Head of caudate nucleus (tissue), 42 donors: ENCODE data around the gene ATR.
A peak's percentile ranks its signal among the peaks of the same experiment; 100 is the strongest.
"Not testable (repeated sequence)": the region's sequence is repeated elsewhere in the genome, so short reads cannot be mapped to it uniquely, and the experiment has no call there.

ENCODE experiments used
- DNase-seq, 42 donors: peaks; one replicate each; pipeline versions ENCODE4 v3.0.0 to v3.0.0-alpha.2; 2020 to 2021; ENCODE audit warnings: mixed read lengths in 7 of 42
- intact Hi-C: fragments of 100-400 bp; cut with DNase I; formaldehyde crosslinking; loops from one replicate; pipeline ENCODE4 v1.15.0; 2022

ATR gene

DNA sequence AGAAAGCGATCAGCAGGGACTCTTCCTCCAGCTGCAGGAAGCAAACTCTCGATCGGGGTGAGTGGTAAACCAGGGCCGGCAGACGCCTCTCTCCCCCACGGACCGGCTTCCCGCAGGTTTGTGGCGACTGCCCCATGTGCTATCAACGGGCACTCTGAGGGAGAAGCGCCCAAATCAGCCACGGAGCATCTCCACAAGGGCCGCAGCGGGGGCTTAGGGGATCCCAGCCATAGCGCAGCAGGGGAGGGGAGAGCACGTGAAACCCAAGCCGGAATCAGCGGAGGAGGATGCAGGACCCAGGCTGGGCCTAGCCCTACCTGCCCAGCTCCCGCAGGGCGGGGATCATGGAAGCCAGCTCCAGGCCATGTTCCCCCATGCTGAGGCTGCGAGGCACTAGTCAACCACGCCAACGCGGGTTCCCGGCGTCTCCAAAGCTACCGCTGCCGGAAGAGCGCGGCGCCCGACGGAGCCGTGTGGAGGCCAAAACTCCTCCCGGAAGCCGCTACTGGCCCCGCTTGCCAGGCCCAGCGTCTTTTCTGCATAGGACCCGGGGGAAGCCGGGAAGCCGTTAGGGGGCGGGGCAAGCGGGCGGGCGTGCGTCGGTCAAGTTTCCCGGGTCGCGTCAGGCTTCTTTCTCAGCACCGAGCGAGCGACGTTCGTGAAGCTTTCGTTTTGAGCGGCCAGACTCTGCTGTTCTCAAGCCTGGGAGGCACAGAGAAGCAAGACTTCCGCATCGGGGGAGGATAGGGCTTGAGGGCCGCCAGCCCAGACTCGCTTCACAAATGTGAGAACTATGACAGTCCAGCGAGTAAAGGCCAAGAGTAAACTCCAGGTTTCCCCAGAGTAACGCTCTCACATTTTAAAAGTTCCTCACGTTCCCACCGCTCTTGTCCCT, at the start of gene ATR:
Gene ATR, minus strand, starts transcription at position 405 of the 895 bp plus-strand sequence. Its CDS starts 29 bp downstream, at position 376.
- DNase-seq = peak; percentile 93 to 99 (median 97)
- intact Hi-C loops = loop anchor here (2.0 kb wide), 1 partner anchor 18 kb away; the partner anchor contains the start of gene PLS1

DNA sequence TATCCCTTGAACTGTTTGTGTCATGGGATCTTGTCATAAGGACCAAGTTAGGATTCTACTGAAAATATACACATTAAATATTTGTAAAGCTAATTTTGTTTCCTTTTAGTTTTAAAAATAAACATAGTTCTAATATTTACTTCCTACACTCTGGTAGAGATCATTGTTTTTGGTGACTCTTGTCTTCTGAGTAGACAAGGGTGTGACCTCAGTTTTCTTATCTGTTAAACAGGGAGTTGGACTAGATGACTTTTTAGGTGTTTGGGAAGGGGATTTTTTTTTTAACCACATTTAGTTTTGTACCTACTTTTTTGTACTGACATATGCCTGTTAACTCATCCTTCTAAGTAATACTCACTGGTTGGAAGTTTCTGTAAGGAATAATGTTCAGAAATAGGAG, 48.4 kb upstream of the ATR start:
- intact Hi-C loops = no loop called here
- no peak for DNase-seq

DNA sequence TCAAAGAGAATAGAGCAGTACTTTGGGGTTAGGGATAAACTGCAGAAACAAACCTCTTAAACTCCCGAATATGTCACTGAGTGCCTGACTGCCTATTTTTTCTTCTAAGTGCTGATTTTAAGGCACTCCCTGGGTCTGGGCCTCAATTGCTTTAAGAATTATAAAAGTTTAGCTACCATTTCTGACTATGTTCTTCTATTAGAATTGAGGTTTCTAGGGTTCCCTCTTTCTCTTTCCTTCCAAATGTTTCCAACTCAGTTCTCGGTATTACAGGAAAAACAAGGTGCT, 46.6 kb upstream of the ATR start:
- DNase-seq = no peak
- intact Hi-C loops = no loop called here

DNA sequence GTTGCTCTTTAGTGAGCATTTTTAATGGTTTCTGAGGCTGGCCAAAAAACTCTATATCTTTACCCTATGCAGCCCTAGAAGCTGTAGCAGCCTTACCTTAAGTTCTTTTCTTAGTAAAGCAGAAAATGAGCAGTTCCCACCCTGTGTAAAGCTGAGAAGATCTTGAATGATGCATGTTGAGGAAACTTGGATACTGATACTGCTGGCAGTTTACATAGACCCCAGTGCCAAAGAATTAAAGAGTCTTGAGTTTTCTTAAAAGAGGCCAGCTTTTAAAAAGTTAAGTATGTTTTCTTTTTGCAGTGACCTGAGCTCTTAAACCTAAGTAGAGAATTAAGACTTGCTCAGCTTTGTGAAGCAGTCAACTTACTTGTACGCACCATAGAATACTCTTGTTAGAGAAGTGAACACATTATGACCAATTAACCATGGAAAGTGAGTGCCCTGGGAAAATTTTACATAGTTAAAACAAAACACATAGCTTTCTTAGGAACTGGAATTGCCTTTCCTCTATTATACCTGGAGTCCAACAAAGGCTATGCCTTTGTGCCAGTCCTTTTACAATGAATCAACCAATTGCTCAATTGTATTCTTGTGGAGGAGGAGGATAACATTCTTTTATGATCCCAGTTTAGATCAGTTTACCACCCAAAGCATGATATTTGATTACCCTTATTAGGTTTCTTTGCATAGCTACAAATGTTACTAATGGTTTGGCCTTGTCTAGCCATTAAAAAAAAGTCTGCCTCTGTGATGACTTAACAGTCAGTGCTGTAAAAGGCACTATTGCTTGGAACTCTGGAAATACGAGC, 46.0 kb upstream of the ATR start:
- DNase-seq = no peak
- intact Hi-C loops = no loop called here

DNA sequence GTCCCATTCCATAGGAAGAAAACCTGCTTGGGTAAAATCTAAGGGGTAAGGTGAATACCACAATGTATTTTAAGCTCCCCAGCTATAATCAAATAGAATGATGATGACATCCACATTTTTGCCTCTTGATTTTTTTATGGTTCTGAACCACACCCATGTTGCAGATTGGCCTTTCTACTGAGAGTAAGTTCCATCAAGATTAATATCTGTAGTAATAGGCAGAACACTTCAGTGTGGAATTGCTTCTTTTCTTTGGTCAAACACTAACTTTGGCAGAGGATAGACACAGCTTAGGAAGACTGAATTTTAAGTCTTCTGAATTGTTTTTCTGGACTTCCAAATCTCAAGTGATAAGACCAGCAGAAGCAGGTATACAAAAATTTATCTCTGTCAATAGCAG, 44.7 kb upstream of the ATR start:
- DNase-seq = no peak
- intact Hi-C loops = no loop called here

DNA sequence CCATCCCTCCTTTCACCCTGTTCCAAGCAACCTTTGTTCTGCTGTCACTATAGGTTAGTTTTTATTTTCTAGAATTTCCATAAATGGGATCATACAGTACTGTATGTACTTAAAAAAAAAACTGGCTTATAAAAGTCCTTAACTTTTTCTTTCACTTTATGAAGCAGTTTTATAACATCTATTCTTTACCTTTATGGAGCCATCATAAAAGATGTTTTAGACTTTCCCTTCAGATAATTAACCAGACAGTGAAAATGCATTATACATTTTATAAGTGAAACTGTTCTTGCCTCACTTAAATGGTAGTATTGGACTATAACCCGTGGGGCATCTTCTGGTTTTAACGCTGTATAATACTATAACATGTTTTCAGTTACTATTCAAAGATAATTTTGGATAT, 43.9 kb upstream of the ATR start:
- intact Hi-C loops = no loop called here
- DNase-seq = no peak

DNA sequence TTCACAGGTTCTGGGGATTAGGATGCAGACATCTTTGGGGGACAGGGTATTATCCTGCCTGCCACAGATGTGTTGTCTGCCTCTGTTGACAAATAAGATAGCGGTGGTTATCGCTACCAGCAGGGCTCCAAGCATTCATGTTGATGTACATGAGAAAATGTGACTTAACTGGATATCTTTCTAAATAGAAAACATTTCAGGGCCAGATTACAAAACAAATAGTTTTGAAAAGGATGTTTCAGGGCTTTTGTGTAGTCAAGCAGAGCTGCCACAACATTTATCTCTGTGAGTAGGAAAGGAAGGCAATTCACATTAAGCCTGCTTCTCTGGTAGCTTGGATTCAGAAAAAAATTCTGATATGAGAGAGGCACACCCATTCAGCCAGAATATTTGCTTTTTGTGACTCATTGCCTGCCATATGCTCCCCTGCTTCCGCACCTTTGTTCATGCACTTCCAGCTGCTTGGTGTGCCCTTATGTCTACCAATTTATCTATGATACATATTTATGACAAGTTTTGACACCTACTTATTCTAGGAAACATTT, 40.5 kb upstream of the ATR start:
- intact Hi-C loops = no loop called here
- DNase-seq = peak in 4 of 42 donors; percentile 2 to 19 (median 6)

DNA sequence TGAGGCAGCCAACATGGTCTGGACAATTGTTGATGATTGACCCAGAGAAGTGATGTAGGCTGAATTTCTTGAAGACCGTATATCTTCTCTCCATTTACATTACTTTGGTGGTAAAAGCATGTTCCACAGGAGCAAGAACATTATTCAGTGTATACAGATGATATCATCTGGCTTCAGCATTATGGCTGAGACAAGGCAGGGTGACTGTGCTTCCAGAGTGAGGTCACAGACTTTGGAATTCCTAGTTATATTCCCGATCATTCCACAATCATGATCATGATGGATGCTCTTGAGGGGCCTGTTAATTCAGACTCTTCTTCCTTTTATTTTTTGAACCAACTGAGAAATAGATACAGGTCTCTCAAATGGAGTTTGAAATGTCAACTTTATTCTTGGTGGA, 36.6 kb upstream of the ATR start:
- intact Hi-C loops = no loop called here
- DNase-seq = no peak

DNA sequence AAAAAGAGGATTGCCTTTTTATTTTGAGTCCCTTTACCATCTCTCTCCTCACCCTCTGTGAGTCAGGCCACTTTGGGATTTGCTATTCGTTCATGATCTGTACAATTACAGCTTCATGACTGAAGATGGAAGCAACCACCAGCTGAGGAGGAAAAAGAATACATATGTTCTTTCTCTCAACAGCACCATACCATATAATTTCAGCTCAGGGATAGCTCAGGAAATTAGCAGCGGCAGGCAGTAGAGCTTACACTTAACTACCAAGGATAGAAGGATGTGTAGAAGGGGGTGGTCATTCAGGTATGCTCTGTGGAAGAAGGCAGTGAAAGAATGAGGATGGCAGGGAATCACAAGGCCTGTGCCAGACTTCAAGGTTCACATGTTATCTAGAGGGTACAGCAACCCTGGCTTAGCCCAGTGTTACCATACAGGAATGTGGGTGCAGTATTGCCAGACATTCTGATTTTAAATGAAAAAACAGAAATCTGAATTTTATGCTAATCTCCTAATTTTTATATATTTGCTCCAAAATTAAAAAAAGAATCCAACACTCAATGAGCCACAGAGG, 35.6 kb upstream of the ATR start:
- DNase-seq = no peak
- intact Hi-C loops = no loop called here

DNA sequence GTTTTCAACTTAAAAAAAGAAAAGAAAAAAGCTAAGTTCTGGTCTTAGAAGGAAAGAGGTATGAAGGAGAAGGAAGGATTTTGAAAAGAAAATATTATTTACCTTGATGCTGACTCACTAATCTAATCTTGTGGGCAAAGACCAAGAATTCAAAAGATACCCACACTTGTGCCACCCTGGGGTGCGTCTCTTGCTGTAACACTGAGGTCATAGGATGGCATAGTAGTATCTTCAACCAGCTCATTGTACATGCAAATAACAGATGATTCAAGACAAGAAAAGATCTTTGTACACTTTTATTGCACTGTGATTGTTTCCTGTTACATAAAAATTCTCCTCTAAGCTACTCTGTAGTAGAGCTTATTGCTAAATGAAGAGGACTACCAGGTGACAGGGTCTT, 35.0 kb upstream of the ATR start:
- DNase-seq = no peak
- intact Hi-C loops = no loop called here

DNA sequence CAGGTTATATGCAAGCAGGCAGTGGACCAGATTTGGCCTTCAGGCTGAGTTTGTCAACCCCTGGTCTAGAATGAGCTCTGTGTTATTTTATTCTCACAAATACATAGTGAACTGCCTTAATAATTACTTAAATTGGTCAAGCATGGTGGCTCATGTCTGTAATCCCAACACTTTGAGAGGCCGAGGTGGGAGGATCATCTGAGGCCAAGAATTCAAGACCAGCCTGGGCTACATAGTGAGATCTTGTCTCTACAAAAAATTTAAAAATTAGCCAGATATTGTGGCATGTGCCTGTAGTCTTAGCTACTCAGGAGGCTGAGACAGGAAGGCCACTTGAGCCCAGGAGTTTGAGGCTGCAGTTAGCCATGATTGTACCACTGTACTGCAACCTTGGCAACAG, 32.7 kb upstream of the ATR start:
- DNase-seq = no peak
- intact Hi-C loops = no loop called here

DNA sequence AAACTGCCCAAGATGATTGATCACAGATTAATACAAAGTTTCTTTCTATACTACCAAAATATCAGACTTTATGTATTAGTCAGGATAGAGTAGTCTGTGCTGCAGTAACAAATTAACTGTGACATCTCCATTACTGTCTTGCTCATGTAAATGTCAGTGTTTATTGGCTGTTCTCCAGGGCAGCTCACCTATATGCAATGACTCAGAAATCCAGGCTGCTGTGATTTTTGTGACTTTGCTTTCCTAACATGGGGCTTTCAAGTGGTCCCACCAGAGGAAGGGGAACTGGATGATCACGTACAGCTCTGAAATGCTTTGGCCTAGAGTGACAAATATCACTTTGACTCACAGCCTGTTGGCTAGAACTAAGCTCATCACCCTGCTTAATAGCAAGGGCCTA, 30.6 kb upstream of the ATR start:
- intact Hi-C loops = no loop called here
- DNase-seq = no peak

DNA sequence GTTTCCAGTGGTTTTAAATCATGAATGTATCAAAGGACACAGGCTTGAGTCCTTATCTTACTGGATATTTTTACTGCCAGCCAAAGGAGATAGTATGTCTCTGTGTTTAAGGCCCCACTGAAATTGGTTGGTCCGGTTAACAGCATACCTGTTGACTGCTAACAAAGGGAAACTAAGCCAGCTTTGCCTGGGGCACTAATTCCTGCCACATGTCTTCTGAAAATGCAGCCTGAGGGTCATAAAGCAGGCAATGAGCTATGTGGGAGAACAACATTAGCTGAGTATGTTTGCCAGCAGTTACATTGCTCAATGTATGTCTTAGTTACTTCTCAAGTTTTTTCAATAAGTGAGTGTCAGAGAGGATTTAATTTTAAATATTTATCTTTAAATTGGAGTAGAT, 30.1 kb upstream of the ATR start:
- no peak for DNase-seq
- intact Hi-C loops = no loop called here

DNA sequence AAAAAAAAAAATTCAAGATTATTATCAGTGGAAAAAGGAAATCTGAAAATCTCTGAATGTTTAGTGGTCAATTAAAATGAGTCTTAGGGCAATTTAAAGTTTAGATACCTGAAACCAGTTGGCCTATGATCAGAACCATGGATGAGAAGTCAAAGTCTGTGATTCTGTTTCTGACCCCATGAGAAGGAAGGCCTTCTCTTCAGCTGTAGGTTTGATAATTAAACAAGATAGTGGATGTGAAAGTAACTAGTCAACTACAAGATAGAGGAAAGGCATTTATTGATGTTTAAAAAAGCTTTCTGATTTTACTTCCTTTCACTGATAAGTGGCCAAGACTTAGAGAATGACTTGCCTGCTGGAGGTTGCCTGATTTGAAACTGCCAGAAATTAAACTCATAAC, 26.4 kb upstream of the ATR start:
- intact Hi-C loops = no loop called here
- DNase-seq = no peak

DNA sequence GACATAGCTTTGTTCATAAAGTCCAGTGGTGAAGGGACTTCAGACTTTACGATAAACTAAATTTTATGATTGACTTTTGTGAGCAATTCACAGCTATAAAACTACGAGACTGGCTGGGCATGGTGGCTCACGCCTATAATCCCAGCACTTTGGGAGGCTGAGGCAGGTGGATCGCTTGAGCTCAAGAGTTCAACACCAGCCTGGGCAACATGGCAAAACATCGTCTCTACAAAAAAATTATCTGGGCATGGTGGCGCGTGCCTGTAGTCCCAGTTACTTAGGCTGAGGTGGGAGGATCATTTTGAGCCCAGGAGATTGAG, 24.8 kb upstream of the ATR start:
- intact Hi-C loops, DNase-seq: not testable (repeated sequence)

DNA sequence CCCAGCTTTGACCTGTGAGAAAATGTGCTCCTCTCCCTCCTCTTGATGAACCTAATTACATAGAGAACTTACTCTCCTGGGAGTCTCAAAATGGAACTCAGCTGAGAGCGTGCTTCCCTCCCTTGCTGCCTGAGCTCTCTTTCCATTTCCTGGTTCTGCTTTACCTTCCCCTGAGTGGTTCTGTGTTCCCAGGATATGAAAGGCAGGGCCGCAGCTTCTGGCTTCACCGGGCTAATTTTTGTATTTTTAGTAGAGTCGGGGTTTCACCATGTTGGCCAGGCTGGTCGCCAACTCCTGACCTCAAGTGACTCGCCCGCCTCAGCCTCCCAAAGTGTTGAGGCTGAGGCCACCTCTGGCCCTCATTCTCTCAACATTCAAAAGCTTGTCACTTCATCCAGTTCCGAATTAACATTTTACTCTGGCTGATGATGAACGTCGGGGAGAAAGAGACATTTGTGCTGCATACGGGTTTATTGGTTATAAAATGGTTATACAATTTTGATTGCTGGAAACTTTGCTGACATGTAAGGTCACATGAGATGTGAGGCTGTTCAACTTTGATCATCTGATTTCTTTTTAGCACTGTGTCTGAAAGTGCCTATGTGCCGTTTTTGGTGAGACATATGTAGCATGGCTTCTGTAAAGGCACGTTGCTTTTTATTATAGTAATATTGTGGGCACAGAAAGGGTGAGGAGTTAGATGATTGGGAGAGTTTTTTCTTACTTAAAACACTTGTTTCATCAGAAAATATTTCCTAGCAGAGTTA, 24.3 kb upstream of the ATR start:
- DNase-seq = no peak
- intact Hi-C loops = no loop called here

DNA sequence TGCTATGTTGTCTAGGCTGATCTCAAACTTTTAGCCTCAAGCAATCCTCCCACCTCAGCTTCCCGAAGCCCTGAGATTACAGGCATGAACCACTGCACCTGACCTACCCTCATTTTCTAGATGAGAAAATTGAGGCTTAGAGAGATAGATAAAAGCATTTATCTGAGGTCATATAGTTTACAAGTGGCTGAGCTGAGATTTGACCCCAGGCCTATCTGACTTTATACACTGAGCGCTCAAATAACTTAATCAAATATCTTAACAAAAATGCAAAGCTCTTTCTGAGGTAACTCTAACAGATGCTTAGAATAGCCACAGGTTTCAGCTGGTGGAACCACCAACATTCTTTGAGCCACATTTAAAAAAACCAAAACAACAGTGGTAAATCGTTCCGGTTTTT, 23.2 kb upstream of the ATR start:
- no peak for DNase-seq
- intact Hi-C loops = no loop called here

DNA sequence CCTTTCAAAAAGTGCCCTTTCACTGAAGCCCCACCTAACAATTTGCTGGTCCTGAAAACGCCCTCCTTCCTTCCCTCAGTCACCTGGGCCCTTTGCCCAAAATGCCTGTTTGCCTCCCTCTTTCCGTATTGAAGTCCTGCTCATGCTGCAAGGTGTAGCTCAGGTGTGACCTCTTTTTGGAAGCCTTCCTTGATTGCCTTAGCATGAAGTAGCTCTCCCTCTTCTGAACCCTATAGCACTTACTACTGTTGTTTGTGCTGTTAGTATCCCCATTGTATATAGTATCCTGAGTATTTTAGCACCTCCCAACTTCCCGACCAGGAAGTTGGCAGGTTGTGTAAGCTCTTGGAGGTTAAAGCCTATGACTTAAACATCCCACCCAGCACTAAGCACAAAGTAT, 19.4 kb upstream of the ATR start:
- no peak for DNase-seq
- intact Hi-C loops = loop anchor here (2.0 to 10.0 kb wide), 2 partner anchors 19 to 127 kb away; partner anchors contain the start of genes ATR and TRPC1

DNA sequence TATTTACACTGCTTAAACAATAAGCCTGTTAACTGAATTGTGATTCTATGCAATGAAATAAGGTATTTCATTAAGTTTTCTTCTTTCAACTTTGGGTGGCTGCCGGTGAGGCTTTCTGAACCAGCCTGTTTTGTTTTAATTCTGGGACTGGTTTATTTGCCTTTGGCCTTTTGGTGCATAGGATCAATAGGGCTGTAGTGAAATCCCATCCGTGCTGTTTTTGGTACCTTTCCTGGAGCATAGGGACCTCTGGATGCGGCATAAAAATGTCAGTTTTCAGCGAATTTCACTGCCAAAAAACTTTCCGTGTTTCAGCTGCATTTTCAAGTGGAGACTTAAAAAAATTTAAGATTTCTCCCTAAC, 18.2 kb upstream of the ATR start:
- no peak for DNase-seq
- intact Hi-C loops = loop anchor here (2.0 to 10.0 kb wide), 2 partner anchors 18 to 128 kb away; partner anchors contain the start of genes ATR and TRPC1
